KMS-11 (cell line): ENCODE data around the gene KRTAP26-1.

Experiments used
- H2AFZ ChIP-seq: fragments of 200-600 bp; sonication (generic); 2 replicates; pipeline ENCODE4 v1.6.1; 2016; ENCODE audit warnings: antibody characterized with exemption, mixed run types, low read depth
- H3K27ac ChIP-seq: fragments of 200-600 bp; sonication (generic); 2 replicates; pipeline ENCODE4 v1.6.1; 2016; ENCODE audit warnings: mild to moderate bottlenecking, mixed run types
- H3K27me3 ChIP-seq: fragments of 200-600 bp; sonication (generic); 2 replicates; pipeline ENCODE4 v1.6.1; 2017; ENCODE audit warnings: mild to moderate bottlenecking, low read depth, mixed run types, moderate library complexity; ENCODE audit not compliant: insufficient read depth
- H3K36me3 ChIP-seq: fragments of 200-600 bp; sonication (generic); 2 replicates; pipeline ENCODE4 v1.6.1; 2017; ENCODE audit warnings: mild to moderate bottlenecking, mixed run types; ENCODE audit not compliant: insufficient read depth
- H3K4me1 ChIP-seq: fragments of 200-600 bp; sonication (generic); 2 replicates; pipeline ENCODE4 v1.6.1; 2016; ENCODE audit warnings: mild to moderate bottlenecking, low read depth, mixed run types; ENCODE audit not compliant: poor library complexity, severe bottlenecking
- H3K4me2 ChIP-seq: fragments of 200-600 bp; sonication (generic); 2 replicates; pipeline ENCODE4 v1.7.0; 2016; ENCODE audit warnings: mild to moderate bottlenecking, mixed run types
- H3K4me3 ChIP-seq: fragments of 200-600 bp; sonication (generic); IDR thresholded peaks from 2 replicates; pipeline ENCODE4 v1.6.1; 2017; ENCODE audit warnings: low read depth, low read length, mixed read lengths; ENCODE audit not compliant: insufficient read depth
- H3K79me2 ChIP-seq: fragments of 200-600 bp; sonication (generic); 2 replicates; pipeline ENCODE4 v1.6.1; 2016; ENCODE audit warnings: low read depth, mixed run types; ENCODE audit not compliant: insufficient read depth
- H3K9ac ChIP-seq: fragments of 200-600 bp; sonication (generic); 2 replicates; pipeline ENCODE4 v1.6.1; 2016; ENCODE audit warnings: mild to moderate bottlenecking, mixed run types
- H4K20me1 ChIP-seq: fragments of 200-600 bp; sonication (generic); 2 replicates; pipeline ENCODE4 v1.6.1; 2016; ENCODE audit warnings: mild to moderate bottlenecking, mixed run types; ENCODE audit not compliant: insufficient read depth
- CTCF ChIP-seq: fragments of 200-600 bp; sonication (generic); conservative IDR thresholded peaks from 2 replicates; pipeline ENCODE4 v1.6.1; 2017; ENCODE audit warnings: low read depth, mild to moderate bottlenecking, antibody characterized with exemption, low read length, moderate library complexity, mixed read lengths

The KRTAP26-1 gene

DNA sequence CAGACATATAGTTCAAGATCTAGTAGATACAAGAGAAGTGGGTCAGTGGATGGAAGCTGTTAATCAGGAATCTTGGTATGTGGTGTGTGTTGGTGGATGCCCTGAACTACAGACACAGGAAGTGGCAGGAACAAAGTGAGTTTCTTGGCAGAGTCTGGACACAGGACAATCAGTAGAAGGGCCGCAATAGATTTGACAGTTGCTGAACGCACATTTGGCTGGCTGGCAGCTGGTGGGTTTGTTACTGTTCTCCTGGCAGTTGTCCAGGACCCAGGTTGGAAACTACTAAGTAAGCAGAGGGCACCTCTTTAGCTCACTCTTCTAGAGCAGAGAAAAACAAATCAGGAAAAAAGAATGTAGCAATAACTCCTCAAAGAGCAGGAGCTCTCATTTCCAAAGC is 13.2 kb downstream of the KRTAP26-1 start:
- Histone ChIP-seq H3K36me3 (no peaks in the 10 kb centered on the region), H4K20me1 (no peaks in the 10 kb centered on the region), H3K4me1 (no peaks in the 10 kb centered on the region), H2AFZ (no peak overlapping the region), H3K4me2 (no peak overlapping the region), H3K27me3 (no peaks in the 10 kb centered on the region), H3K4me3 (no peak overlapping the region), H3K27ac (no peak overlapping the region), H3K79me2 (no peaks in the 10 kb centered on the region), H3K9ac (no peak overlapping the region)
- TF ChIP-seq CTCF: no peak

DNA sequence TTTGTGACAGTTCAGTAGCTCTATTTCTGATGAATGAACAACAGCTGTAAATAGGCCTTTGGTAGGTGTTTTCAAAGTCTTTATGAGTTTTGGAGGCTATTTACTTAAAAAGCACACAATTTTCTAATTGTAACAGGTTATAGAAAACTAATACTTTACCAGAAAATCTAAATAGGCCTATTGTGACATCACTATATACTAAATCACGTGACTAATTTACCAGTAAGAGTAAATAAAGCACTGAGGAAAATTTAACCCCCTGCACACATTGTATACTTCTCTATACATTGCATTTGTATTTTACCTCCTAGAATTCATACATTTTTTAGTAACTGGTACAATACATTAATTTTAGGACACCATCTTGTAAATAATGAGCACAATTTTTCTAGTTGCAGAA is 15.0 kb downstream of the KRTAP26-1 start:
- H3K27me3 ChIP-seq: no peaks in the 10 kb centered on the region
- no peak overlapping the region for H2AFZ ChIP-seq

DNA sequence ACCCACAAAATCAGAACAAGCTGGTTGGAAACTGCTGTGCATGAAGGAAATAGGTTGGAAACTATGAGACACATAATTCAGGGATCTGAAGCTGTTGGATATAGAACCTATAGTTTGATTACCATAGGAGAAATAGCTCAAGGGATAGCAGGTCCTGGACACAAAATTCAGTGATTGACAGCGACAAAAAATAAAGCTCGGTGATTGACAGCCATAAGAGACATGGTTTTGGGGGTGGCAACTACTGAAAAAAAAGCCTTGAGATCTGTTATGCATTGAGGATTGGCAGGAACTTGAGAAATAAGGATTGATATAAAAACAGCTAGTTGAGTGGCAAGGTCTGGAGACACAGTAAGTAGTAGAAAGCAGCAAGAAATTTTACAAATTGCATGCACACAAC is 30.9 kb downstream of the KRTAP26-1 start, which contains the start of gene KRTAP25-1:
Gene KRTAP25-1 (minus strand): TSS at position 300 of the 400 bp plus-strand sequence. CDS start 24 bp downstream, at position 276.
- Histone ChIP-seq H3K27ac (no peak within 1 kb of the TSS), H3K79me2 (no peaks in the 10 kb centered on the region), H3K4me1 (no peaks in the 10 kb centered on the region), H4K20me1 (no peaks in the 10 kb centered on the region), H3K9ac (no peak within 1 kb of the TSS), H3K4me2 (no peak within 1 kb of the TSS), H3K36me3 (no peaks in the 10 kb centered on the region), H3K27me3 (no peaks in the 10 kb centered on the region), H3K4me3 (no peak within 1 kb of the TSS), H2AFZ (no peak within 1 kb of the TSS)
- no peak for TF ChIP-seq CTCF

More for the DNA sequence above, 15.0 kb downstream of the KRTAP26-1 start:
- Histone ChIP-seq H3K4me2 (no peak overlapping the region), H3K27ac (no peak overlapping the region), H3K9ac (no peak overlapping the region), H3K79me2 (no peaks in the 10 kb centered on the region), H3K4me3 (no peak overlapping the region), H3K36me3 (no peaks in the 10 kb centered on the region), H4K20me1 (no peaks in the 10 kb centered on the region), H3K4me1 (no peaks in the 10 kb centered on the region)
- TF ChIP-seq CTCF: no peak

- TF ChIP-seq CTCF: no peak
- H3K4me2 ChIP-seq: no peak within 1 kb of the TSS
- no peak within 1 kb of the TSS for H3K27ac ChIP-seq
Observed at GRCh38 chr21:30282850-30283249, 37.3 kb downstream of the KRTAP26-1 start, which contains the start of gene KRTAP24-1. Gene KRTAP24-1 (minus strand): TSS chr21:30282950. CDS start chr21:30282932, 18 bp downstream.

More at GRCh38 chr21:30282850-30283249, 37.3 kb downstream of the KRTAP26-1 start, which contains the start of gene KRTAP24-1:
- no peak within 1 kb of the TSS for H3K4me3 ChIP-seq
- no peak within 1 kb of the TSS for H2AFZ ChIP-seq
- no peaks in the 10 kb centered on the region for H3K36me3 ChIP-seq
- no peaks in the 10 kb centered on the region for H3K4me1 ChIP-seq
- no peaks in the 10 kb centered on the region for H4K20me1 ChIP-seq
- no peaks in the 10 kb centered on the region for H3K27me3 ChIP-seq
- no peaks in the 10 kb centered on the region for H3K79me2 ChIP-seq
- no peak within 1 kb of the TSS for H3K9ac ChIP-seq
